ENCODE results near the gene TRMT44.
A peak's percentile ranks its signal among the peaks of the same experiment; 100 is the strongest.

The TRMT44 gene

GRCh38 chr4:8497762-8498161 lies 57.2 kb downstream of the TRMT44 start:
- TF ChIP-seq CTCF (IDR thresholded peaks at IDR 0.05; ENCODE audit: borderline replicate concordance, control extremely low read depth, extremely low read depth, insufficient read depth, missing control alignments), result no peak

DNA sequence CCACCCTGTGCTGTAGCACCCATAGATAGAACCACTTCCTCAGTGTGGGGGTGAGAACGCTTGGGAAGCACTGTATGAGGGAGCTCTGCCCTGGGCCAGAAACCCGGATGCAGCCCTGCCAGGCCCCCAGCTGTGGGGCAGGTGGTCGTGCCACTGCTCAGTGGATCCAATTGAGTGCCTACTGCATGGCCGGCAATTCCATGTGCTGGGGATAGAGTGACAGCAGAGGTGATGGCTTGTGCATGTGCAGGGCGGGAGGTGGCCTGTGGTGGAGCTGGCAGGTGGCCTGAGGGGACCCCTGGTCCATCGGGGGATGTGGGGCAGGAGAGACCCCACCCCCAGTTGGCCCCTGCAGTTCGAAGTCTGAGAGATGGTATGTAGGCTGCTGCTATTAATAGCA lies 60.4 kb downstream of the TRMT44 start:
- no peak for TF ChIP-seq CTCF (IDR thresholded peaks at IDR 0.05; ENCODE audit: borderline replicate concordance, control extremely low read depth, extremely low read depth, insufficient read depth, missing control alignments)
- in situ Hi-C loops (cut with MboI; ENCODE audit: low sequenced_read_pairs, unreplicated experiment), result no loop called here
- DNase-seq (ENCODE audit: low spot score), result no peak

More at GRCh38 chr4:8497762-8498161, 57.2 kb downstream of the TRMT44 start:
- no peak for DNase-seq (ENCODE audit: low spot score)
- in situ Hi-C loops (cut with MboI; ENCODE audit: low sequenced_read_pairs, unreplicated experiment), result no loop called here

GRCh38 chr4:8501781-8502180 lies 61.2 kb downstream of the TRMT44 start:
- in situ Hi-C loops (cut with MboI; ENCODE audit: low sequenced_read_pairs, unreplicated experiment), result no loop called here
- TF ChIP-seq CTCF (IDR thresholded peaks at IDR 0.05; ENCODE audit: borderline replicate concordance, control extremely low read depth, extremely low read depth, insufficient read depth, missing control alignments), result no peak
- DNase-seq (ENCODE audit: low spot score), result no peak

GRCh38 chr4:8502371-8502770 lies 61.8 kb downstream of the TRMT44 start:
- in situ Hi-C loops (cut with MboI; ENCODE audit: low sequenced_read_pairs, unreplicated experiment), result no loop called here
- TF ChIP-seq CTCF (IDR thresholded peaks at IDR 0.05; ENCODE audit: borderline replicate concordance, control extremely low read depth, extremely low read depth, insufficient read depth, missing control alignments), result no peak
- DNase-seq (ENCODE audit: low spot score), result no peak

DNA sequence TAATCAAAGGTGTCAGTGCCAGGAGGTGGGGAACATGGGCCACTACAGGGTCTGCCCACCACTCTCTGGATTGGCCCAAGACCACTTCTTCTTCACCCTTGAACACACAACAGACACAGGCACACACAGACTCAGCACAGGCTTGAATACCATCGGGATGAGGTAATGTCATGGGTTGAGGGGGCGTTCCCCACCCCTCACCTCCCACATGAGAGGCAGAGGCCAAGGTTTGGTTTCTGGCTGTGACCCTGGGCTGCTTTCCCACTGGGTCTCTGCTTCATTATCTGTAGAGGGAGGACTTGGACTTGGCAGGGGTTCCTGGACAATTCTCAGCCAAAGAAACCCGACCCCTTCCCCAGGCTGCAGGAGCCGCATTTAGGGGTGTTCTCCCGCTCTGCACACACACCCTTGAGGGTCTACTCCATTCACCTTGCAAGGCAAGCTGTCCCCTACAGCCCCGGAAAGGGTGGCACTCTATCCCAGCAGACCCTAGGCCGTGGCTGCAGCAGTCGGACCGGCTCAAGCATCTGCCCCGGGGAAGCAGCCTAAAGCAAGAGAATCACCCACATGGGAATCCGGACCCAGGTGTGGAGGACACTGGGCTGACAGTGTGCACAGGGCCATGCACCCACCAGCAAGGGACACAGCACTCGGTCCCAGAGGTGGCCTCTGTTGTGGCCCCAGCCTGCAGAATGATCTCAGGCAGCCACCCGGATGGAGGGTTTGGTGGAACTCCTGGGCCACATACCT lies 62.4 kb downstream of the TRMT44 start:
- in situ Hi-C loops (cut with MboI; ENCODE audit: low sequenced_read_pairs, unreplicated experiment), result no loop called here
- TF ChIP-seq CTCF (IDR thresholded peaks at IDR 0.05; ENCODE audit: borderline replicate concordance, control extremely low read depth, extremely low read depth, insufficient read depth, missing control alignments), result no peak
- peak; percentile 21 for DNase-seq (ENCODE audit: low spot score)

DNA sequence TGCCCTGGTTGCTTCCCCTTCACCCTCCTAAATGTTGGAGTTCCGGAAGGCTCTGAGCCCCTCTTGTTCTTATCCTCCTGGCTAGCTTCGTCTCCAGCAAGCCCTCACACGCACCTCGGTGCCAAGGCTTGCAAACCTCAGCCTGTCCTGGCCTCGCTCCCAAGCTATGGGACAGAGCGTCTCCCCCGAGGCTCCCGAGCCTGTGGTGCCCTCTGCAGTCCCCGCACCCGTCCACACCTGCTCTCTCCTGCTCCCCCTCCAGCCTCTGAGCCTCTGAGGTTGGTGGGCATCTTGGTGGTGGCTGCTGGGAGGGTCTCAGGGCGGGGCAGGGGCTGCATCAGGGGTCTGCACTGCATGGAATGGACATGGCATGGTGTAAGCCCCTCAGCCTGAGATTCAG lies 63.2 kb downstream of the TRMT44 start:
- in situ Hi-C loops (cut with MboI; ENCODE audit: low sequenced_read_pairs, unreplicated experiment), result no loop called here
- DNase-seq (ENCODE audit: low spot score), result no peak
- TF ChIP-seq CTCF (IDR thresholded peaks at IDR 0.05; ENCODE audit: borderline replicate concordance, control extremely low read depth, extremely low read depth, insufficient read depth, missing control alignments), result no peak
